ENCODE measurements around the gene SNRNP48. TPM values are rescaled to one million over a fixed set of nuclear protein-coding genes. Genes with fewer than 3 reads are reported as not detected.

Gene SNRNP48
- total RNA-seq, 1 experiment from 2014 or later: 17.6 TPM

DNA sequence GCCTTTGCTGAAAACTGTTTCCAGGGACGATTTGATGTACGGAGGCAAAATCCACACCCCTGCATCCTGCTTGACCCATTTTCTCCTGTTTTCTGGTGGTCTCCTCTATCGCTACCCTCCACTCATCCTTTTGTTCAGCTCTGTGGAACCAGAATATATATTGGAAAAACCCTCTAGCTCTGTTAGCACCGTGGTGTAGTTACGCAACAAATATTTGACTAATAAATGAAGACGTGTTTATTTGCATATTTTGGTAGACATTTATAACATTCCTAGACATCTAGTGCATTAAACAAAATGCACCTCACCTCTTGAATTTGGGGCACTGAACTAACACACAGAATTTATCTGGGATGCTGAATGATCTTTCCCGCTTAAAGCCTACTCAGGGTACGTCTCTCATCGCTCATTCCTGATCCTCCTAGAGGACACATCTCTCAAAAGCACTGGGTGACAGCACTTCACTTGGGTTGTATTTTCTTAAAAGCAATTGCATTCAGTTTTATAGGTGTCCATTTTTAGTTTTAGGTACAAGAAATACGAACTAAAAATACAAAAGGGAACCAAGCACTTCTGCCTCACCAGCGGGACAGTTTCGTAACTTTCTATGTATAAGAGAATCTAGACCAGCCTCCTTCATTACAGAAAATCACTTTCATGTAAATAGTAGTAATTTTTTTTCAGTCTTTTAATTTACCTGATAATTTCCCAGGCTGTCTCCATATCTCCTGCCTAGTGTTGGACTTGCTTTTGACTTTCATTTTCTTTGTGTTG, 59.2 kb downstream of the SNRNP48 start (continued):
- TF ChIP-seq, protein P1, sequence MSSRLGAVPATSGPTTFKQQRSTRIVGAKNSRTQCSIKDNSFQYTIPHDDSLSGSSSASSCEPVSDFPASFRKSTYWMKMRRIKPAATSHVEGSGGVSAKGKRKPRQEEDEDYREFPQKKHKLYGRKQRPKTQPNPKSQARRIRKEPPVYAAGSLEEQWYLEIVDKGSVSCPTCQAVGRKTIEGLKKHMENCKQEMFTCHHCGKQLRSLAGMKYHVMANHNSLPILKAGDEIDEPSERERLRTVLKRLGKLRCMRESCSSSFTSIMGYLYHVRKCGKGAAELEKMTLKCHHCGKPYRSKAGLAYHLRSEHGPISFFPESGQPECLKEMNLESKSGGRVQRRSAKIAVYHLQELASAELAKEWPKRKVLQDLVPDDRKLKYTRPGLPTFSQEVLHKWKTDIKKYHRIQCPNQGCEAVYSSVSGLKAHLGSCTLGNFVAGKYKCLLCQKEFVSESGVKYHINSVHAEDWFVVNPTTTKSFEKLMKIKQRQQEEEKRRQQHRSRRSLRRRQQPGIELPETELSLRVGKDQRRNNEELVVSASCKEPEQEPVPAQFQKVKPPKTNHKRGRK (CRISPR knock-in tag; IDR thresholded peaks at IDR 0.05; ENCODE audit: borderline replicate concordance): no peak
- TF ChIP-seq FOXJ3 (CRISPR knock-in tag; IDR thresholded peaks at IDR 0.05; ENCODE audit: borderline replicate concordance) (no peak), ZNF423 (CRISPR knock-in tag; IDR thresholded peaks at IDR 0.05) (no peak), JUN (CRISPR knock-in tag; IDR thresholded peaks at IDR 0.05) (no peak), ELF4 (CRISPR knock-in tag; IDR thresholded peaks at IDR 0.05; ENCODE audit: low read depth) (no peak), OVOL2 (CRISPR knock-in tag; IDR thresholded peaks at IDR 0.05; ENCODE audit: borderline replicate concordance) (no peak), ATF1 (CRISPR knock-in tag; IDR thresholded peaks at IDR 0.05) (no peak), GRHL2 (CRISPR knock-in tag; IDR thresholded peaks at IDR 0.05; ENCODE audit: insufficient replicate concordance, severe bottlenecking) (no peak)
- TF ChIP-seq, protein P2, sequence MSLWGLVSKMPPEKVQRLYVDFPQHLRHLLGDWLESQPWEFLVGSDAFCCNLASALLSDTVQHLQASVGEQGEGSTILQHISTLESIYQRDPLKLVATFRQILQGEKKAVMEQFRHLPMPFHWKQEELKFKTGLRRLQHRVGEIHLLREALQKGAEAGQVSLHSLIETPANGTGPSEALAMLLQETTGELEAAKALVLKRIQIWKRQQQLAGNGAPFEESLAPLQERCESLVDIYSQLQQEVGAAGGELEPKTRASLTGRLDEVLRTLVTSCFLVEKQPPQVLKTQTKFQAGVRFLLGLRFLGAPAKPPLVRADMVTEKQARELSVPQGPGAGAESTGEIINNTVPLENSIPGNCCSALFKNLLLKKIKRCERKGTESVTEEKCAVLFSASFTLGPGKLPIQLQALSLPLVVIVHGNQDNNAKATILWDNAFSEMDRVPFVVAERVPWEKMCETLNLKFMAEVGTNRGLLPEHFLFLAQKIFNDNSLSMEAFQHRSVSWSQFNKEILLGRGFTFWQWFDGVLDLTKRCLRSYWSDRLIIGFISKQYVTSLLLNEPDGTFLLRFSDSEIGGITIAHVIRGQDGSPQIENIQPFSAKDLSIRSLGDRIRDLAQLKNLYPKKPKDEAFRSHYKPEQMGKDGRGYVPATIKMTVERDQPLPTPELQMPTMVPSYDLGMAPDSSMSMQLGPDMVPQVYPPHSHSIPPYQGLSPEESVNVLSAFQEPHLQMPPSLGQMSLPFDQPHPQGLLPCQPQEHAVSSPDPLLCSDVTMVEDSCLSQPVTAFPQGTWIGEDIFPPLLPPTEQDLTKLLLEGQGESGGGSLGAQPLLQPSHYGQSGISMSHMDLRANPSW (CRISPR knock-in tag; conservative IDR thresholded peaks at IDR 0.05; ENCODE audit: low read depth): no peak
- TF ChIP-seq, protein P3, sequence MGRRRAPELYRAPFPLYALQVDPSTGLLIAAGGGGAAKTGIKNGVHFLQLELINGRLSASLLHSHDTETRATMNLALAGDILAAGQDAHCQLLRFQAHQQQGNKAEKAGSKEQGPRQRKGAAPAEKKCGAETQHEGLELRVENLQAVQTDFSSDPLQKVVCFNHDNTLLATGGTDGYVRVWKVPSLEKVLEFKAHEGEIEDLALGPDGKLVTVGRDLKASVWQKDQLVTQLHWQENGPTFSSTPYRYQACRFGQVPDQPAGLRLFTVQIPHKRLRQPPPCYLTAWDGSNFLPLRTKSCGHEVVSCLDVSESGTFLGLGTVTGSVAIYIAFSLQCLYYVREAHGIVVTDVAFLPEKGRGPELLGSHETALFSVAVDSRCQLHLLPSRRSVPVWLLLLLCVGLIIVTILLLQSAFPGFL (CRISPR knock-in tag; IDR thresholded peaks at IDR 0.05; ENCODE audit: borderline replicate concordance): no peak
- TF ChIP-seq, protein P4, sequence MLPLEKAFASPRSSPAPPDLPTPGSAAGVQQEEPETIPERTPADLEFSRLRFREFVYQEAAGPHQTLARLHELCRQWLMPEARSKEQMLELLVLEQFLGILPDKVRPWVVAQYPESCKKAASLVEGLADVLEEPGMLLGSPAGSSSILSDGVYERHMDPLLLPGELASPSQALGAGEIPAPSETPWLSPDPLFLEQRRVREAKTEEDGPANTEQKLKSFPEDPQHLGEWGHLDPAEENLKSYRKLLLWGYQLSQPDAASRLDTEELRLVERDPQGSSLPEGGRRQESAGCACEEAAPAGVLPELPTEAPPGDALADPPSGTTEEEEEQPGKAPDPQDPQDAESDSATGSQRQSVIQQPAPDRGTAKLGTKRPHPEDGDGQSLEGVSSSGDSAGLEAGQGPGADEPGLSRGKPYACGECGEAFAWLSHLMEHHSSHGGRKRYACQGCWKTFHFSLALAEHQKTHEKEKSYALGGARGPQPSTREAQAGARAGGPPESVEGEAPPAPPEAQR (CRISPR knock-in tag; IDR thresholded peaks at IDR 0.05): no peak

DNA sequence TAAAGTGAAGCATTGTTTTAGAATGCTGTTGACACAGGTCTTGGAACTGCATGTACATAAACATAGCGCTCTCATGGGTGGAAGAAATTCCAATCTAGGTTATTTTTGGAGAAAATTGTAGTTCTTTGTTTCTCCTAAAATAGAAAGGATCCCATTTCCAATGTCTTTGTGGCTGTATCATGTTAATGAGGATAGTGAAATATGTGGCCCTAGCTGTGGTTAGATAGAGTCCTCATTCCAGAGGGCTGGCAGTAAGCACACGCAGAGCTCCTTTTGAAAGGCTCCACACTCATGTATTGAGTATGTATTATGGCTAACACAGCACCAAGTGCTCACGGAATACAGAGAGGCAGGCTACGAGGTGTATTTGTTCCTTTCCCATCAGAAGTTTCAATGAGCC, 60.9 kb downstream of the SNRNP48 start:
- POLR2A ChIA-PET: no interaction called here
- H3K27me3 Mint-ChIP-seq (ENCODE audit: low read depth): no peaks in the 10 kb centered on the region; the same call in 1 of the 2 replicates
- no peak for ATAC-seq
- no peak for TF ChIP-seq NR2C2 (CRISPR knock-in tag; IDR thresholded peaks at IDR 0.05)
- TF ChIP-seq, protein P5, sequence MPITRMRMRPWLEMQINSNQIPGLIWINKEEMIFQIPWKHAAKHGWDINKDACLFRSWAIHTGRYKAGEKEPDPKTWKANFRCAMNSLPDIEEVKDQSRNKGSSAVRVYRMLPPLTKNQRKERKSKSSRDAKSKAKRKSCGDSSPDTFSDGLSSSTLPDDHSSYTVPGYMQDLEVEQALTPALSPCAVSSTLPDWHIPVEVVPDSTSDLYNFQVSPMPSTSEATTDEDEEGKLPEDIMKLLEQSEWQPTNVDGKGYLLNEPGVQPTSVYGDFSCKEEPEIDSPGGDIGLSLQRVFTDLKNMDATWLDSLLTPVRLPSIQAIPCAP (CRISPR knock-in tag; IDR thresholded peaks at IDR 0.05): no peak
- TF ChIP-seq SOX15 (CRISPR knock-in tag; IDR thresholded peaks at IDR 0.05): no peak
- TF ChIP-seq, protein P6, sequence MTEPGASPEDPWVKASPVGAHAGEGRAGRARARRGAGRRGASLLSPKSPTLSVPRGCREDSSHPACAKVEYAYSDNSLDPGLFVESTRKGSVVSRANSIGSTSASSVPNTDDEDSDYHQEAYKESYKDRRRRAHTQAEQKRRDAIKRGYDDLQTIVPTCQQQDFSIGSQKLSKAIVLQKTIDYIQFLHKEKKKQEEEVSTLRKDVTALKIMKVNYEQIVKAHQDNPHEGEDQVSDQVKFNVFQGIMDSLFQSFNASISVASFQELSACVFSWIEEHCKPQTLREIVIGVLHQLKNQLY (CRISPR knock-in tag; IDR thresholded peaks at IDR 0.05): no peak
- no peak for TF ChIP-seq JAZF1 (CRISPR knock-in tag; IDR thresholded peaks at IDR 0.05)
- no peak for TF ChIP-seq IRF2 (CRISPR knock-in tag; IDR thresholded peaks at IDR 0.05; ENCODE audit: borderline replicate concordance, low read depth)
- TF ChIP-seq, protein P7, sequence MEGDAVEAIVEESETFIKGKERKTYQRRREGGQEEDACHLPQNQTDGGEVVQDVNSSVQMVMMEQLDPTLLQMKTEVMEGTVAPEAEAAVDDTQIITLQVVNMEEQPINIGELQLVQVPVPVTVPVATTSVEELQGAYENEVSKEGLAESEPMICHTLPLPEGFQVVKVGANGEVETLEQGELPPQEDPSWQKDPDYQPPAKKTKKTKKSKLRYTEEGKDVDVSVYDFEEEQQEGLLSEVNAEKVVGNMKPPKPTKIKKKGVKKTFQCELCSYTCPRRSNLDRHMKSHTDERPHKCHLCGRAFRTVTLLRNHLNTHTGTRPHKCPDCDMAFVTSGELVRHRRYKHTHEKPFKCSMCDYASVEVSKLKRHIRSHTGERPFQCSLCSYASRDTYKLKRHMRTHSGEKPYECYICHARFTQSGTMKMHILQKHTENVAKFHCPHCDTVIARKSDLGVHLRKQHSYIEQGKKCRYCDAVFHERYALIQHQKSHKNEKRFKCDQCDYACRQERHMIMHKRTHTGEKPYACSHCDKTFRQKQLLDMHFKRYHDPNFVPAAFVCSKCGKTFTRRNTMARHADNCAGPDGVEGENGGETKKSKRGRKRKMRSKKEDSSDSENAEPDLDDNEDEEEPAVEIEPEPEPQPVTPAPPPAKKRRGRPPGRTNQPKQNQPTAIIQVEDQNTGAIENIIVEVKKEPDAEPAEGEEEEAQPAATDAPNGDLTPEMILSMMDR (IDR thresholded peaks at IDR 0.05): no peak
- no peak for TF ChIP-seq ETV6 (CRISPR knock-in tag; IDR thresholded peaks at IDR 0.05)
- TF ChIP-seq GRHL2 (CRISPR knock-in tag; IDR thresholded peaks at IDR 0.05; ENCODE audit: insufficient replicate concordance, severe bottlenecking): no peak
- no peak for TF ChIP-seq NFYB (CRISPR knock-in tag; conservative IDR thresholded peaks at IDR 0.05; ENCODE audit: low read depth)
- TF ChIP-seq, protein P8, sequence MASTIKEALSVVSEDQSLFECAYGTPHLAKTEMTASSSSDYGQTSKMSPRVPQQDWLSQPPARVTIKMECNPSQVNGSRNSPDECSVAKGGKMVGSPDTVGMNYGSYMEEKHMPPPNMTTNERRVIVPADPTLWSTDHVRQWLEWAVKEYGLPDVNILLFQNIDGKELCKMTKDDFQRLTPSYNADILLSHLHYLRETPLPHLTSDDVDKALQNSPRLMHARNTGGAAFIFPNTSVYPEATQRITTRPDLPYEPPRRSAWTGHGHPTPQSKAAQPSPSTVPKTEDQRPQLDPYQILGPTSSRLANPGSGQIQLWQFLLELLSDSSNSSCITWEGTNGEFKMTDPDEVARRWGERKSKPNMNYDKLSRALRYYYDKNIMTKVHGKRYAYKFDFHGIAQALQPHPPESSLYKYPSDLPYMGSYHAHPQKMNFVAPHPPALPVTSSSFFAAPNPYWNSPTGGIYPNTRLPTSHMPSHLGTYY (CRISPR knock-in tag; IDR thresholded peaks at IDR 0.05): no peak
- no peak for TF ChIP-seq ATF1 (CRISPR knock-in tag; IDR thresholded peaks at IDR 0.05)
- no peak for TF ChIP-seq JUN (CRISPR knock-in tag; IDR thresholded peaks at IDR 0.05)
- TF ChIP-seq, protein P9, sequence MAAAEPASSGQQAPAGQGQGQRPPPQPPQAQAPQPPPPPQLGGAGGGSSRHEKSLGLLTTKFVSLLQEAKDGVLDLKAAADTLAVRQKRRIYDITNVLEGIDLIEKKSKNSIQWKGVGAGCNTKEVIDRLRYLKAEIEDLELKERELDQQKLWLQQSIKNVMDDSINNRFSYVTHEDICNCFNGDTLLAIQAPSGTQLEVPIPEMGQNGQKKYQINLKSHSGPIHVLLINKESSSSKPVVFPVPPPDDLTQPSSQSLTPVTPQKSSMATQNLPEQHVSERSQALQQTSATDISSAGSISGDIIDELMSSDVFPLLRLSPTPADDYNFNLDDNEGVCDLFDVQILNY (CRISPR knock-in tag; IDR thresholded peaks at IDR 0.05): no peak
- TF ChIP-seq ESRRA (CRISPR knock-in tag; IDR thresholded peaks at IDR 0.05; ENCODE audit: borderline replicate concordance): no peak

More for the DNA sequence above, 60.9 kb downstream of the SNRNP48 start:
- Mint-ChIP-seq H3K4me1 (no peaks in the 10 kb centered on the region), H3K9me3 (no peaks in the 10 kb centered on the region), H3K27ac (no peak overlapping the region), H3K4me3 (no peak overlapping the region), H3K36me3 (no peaks in the 10 kb centered on the region)
- CTCF ChIA-PET: no interaction called here
- no peak for DNase-seq (ENCODE audit: low spot score)
